Ovary (tissue), 3 donors: ENCODE measurements around the gene TAB3.

Experiments
- CTCF ChIP-seq, 3 donors: fragments of 450-650 bp in 2 of 3; fragments of 200-600 bp in 1 of 3; IDR thresholded peaks; one replicate each; pipeline versions ENCODE4 v1.5.1 to v1.8.0; 2016 to 2022; ENCODE audit warnings: antibody characterized with exemption in 3 of 3, mild to moderate bottlenecking in 1 of 3
- EP300 ChIP-seq: sonication (generic); formaldehyde crosslinking; IDR thresholded peaks from one replicate; pipeline ENCODE4 v1.6.1; 2017; ENCODE audit warnings: antibody characterized with exemption
- POLR2A ChIP-seq: fragments of 450-650 bp; IDR thresholded peaks from one replicate; pipeline ENCODE4 v1.6.1; 2017; ENCODE audit warnings: antibody characterized with exemption, mild to moderate bottlenecking, moderate library complexity
- donor health status: DM: no; HTN: no; CAD: no.

- no peak for TF ChIP-seq CTCF (IDR thresholded peaks at IDR 0.05)
- no peak for TF ChIP-seq POLR2A
- TF ChIP-seq EP300 = no peak
Observed at GRCh38 chrX:30881390-30881789, 7.7 kb downstream of the TAB3 start.
